Hippocampal formation (tissue), 2 donors: Measurements from ENCODE around the gene C6orf89.

ENCODE experiments used
- DNase-seq, 2 donors: peaks; one replicate each; lab custom pipeline; 2025; lab: John Stamatoyannopoulos, UW

C6orf89 gene

GRCh38 chr6:36885461-36886401 lies at the start of gene C6orf89:
TSS of gene C6orf89 (plus strand) at chr6:36885952. CDS start at chr6:36899445, 13,493 bp downstream.
- DNase-seq, result peak; percentile 97 to 98

GRCh38 chr6:36836111-36837021 lies 49.4 kb upstream of the C6orf89 start:
- no peak for DNase-seq

- no peak for DNase-seq
Measured at GRCh38 chr6:36837022-36837339, 48.8 kb upstream of the C6orf89 start.

- no peak for DNase-seq
Measured at GRCh38 chr6:36837686-36838085, 48.1 kb upstream of the C6orf89 start.

GRCh38 chr6:36838896-36839748 lies 46.6 kb upstream of the C6orf89 start, which contains the start of gene CPNE5:
TSS of gene CPNE5 (minus strand) at chr6:36839444. CDS start at chr6:36839377, 67 bp downstream.
- no peak for DNase-seq

GRCh38 chr6:36839749-36840431 lies 45.9 kb upstream of the C6orf89 start:
- no peak for DNase-seq

- DNase-seq, result no peak
Measured at GRCh38 chr6:36840432-36841403, 45.0 kb upstream of the C6orf89 start.

- DNase-seq, result no peak
Measured at GRCh38 chr6:36841756-36842155, 44.0 kb upstream of the C6orf89 start.

GRCh38 chr6:36843170-36843569 lies 42.6 kb upstream of the C6orf89 start:
- no peak for DNase-seq

- DNase-seq, result no peak
Measured at GRCh38 chr6:36844232-36845170, 41.3 kb upstream of the C6orf89 start.

GRCh38 chr6:36845233-36845632 lies 40.5 kb upstream of the C6orf89 start:
- no peak for DNase-seq

- DNase-seq, result no peak
Measured at GRCh38 chr6:36847152-36847551, 38.6 kb upstream of the C6orf89 start.

- DNase-seq, result no peak
Measured at GRCh38 chr6:36847991-36848390, 37.8 kb upstream of the C6orf89 start.

GRCh38 chr6:36848658-36849441 lies 36.9 kb upstream of the C6orf89 start:
- DNase-seq, result no peak

- no peak for DNase-seq
Measured at GRCh38 chr6:36850021-36850420, 35.7 kb upstream of the C6orf89 start.

- DNase-seq, result peak; percentile 51 to 81
Measured at GRCh38 chr6:36851149-36851614, 34.6 kb upstream of the C6orf89 start.

GRCh38 chr6:36851626-36852025 lies 34.1 kb upstream of the C6orf89 start:
- no peak for DNase-seq
